Right renal cortex interstitium (tissue), 3 donors: ENCODE results near the gene PRRT1B. TPM values are rescaled to one million over a fixed set of nuclear protein-coding genes. Genes with fewer than 3 reads are reported as not detected.
A peak's percentile ranks its signal among the peaks of the same experiment; 100 is the strongest.

Source experiments
- DNase-seq, 3 donors: peaks; one replicate each; pipeline ENCODE4 v3.0.0-alpha.2; 2013; ENCODE audit warnings: low read depth in 3 of 3, low spot score in 2 of 3
- polyA plus RNA-seq, 3 donors: library from polyadenylated mRNA; unstranded; fragments of 120-200 nt; gene quantifications; one replicate each; pipeline ENCODE4 v1.2.1, GENCODE V29; 2013; ENCODE audit not compliant: insufficient read length in 3 of 3

Gene PRRT1B
- polyA plus RNA-seq, 3 donors, result 0.25 to 1.0 (median 0.72) TPM

DNA sequence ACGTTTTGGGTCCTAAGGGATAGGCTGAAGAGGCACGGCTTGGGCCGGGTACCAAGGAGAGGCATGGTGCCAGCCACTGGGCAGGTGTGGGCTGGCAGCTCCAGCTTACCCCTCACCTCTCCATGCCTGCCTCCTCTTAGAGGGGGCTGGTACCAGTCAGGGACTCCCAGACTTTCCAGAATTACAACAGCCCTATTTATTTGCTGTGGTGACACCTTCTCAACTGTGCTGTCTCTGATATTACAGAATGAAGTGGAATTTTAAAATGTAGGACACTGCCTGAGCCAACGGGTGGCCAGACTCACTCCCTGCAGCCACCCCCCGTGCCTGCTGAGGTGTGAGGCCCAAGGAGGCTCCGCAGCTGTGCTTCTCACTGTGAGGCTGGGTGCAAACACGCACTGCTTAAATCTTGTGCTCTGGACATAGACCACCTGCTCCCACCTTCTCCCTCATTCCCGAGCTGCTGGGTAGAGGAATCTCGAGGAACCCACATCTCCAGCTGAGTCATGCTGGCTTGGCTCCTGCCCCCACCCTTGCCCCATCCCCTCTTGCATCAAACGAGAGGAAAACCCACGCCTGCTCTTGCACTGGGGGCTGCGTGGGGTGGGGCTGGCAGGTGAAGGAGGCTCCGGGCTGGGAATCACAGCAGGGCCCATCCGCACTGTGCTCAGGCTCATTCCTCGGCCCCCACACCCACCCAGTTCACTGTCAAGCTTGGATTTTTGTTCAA is 47.9 kb downstream of the PRRT1B start:
- no peak for DNase-seq

DNA sequence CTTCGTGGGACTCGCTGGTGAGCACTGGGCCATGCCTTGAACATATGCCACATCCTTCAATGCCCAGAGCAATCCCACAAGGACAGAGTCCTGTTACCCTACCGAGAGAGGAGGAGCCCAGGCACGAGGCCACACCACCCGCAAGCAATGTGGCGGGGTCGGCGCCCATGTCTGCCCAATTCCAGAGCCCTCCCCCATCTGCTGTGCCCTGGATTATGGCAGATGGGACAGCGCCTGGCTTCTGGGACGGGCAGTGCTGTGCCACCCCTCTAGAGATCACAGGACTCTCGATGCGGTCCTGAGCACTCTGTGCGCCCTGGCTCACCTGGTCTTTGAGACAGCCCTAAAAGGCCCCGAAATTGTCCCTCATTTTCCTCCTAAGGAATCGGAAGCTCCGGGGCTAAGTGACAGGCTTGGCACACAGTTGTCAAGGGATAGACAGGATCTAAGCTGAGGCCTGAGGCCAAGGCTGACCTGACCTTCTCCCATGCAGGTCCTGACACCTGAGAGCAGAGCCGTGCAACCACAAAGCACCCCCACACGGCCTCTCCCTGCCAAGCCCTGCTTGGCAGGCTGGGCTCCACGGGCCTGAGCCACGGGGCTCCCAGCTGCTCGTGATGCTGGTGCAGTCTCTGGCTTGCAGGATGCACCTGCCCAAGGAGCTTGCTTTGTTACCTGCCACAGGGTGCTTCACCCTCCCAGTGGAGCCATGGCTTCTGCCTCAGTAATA is 48.8 kb downstream of the PRRT1B start:
- no peak for DNase-seq

- no peak for DNase-seq
These were observed 49.8 kb downstream of the PRRT1B start for GRCh38 chr9:131594906-131595665.

DNA sequence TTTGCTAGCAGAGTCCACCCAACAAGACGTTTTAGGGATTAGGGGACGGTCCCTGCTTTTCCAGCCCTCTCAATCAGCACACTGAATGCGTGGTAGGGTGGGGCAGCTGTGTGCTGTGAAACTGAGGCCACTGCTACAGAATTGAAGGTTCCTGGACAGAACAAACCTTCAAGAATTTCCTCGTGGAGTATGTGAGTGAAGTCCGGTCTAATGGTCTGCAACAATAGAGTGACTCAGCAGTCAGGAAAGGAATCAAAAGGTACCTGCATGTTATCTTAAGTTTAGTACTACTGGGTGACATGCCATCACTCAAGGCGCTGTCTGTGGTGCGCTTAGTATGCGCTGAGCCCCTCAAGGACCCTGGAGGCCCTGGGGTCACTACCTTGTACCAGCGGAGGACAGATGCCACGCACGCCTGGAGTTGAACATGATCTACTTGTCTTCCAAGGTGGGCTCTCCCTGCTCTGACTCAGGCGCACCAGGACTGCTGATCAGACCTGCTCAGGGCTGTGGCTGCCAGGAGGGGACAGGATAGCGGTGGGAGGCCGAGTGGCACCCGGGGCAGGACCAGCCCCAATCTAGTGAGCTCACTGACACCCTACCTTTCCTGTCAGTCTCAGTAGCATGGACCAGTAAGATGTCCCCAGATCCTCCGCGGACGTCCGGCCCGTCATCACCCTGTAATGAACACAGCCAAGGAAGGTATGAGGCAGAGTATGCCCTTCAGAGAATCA is 50.5 kb downstream of the PRRT1B start:
- DNase-seq, result no peak

DNA sequence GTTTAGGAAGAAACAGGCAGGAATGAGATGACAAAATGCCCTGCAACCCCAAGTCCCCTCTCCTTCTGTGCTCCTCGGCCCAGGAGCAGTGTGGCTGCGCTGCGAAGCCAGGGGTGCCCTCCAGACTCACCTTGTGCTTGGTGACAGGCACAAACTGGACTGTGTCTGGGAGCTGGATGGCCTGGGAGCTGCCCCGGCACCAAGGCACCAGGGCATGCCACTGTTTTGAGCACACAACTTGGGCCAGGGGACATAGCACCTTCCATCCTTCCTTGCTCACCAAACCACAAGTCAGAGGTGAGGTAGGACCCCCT is 51.1 kb downstream of the PRRT1B start:
- DNase-seq, result no peak

- DNase-seq, result no peak
These were observed 51.9 kb downstream of the PRRT1B start for GRCh38 chr9:131597246-131597645.

DNA sequence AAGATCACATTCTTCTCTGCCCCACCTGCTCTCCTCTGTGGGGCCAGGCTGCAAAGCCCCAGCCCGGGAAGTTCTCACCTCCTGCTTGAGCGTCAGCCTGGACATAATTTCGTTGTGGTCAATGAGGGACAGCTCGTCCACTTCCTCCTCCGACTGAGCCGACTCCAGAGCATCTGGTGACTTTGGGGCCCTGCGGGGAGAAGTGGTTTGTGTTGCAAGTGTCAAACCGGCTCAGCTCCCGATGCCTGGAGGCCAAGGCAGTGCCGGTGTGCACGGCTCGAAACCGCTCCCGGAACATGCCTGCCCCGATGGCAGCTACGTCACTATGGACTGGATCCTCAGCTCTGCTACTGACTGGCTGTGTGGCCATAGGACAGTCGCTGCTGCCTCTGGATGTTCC is 52.8 kb downstream of the PRRT1B start:
- DNase-seq, result no peak

DNA sequence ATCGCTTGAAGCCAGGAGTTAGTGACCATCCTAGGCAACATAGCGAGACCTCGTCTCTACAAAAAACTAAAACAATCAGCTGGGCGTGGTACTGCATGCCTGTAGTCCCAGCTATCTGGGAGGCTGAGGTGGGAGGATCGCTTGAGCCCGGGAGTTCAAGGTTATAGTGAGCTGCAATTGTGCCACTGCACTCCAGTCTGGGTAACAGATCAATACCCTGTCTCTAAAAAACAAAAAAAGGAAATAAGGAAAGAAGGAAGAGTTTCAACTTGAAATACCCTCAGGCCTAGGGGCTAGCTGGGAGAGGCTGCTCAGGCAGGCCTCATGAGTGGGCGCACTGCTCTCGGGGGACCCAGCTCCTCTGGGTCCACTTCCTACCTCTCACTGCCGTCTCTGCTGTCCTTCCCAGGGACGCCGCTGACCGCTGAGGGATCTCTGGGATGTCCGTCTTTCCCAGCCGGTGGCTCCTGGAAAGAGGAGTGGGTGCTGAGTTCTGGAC is 56.4 kb downstream of the PRRT1B start:
- no peak for DNase-seq

- DNase-seq, result no peak
These were observed 57.9 kb downstream of the PRRT1B start for GRCh38 chr9:131603199-131603598.

DNA sequence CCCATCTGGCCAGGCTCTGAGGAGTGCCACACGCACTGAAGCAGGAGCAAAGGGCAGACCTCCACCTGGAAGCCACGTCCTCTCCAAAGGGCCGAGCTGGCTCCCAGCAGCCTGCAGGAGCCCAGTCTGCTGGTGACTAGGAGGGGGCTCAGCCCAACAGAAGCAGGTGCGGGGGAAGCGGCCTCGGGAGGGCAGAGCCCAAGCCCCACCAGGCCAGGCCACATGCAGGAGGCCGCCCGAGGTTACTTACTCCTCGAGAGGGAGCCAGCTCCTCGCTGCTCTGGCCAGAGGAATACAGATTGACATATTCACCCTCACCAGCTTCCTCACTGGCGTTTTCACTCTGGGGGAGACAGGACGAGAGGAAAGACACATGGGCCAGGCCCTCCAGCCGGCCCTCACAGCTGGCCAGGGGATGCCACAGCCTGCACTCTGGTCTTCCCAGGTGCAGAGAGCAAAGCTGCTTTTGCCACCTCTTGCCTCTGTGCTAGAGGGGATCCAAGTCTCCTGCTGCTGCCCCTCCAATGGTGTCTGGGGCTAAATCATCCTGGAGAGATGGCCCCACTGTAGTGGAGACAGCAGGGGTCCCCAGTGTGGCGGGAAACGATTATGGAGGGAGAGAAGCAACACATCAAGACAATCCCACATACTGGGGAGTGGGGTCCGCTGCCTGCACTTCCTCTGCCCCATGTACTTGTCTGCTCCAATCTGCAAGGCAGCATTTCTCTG is 58.6 kb downstream of the PRRT1B start:
- no peak for DNase-seq

GRCh38 chr9:131605770-131606590 is 60.7 kb downstream of the PRRT1B start:
- no peak for DNase-seq

DNA sequence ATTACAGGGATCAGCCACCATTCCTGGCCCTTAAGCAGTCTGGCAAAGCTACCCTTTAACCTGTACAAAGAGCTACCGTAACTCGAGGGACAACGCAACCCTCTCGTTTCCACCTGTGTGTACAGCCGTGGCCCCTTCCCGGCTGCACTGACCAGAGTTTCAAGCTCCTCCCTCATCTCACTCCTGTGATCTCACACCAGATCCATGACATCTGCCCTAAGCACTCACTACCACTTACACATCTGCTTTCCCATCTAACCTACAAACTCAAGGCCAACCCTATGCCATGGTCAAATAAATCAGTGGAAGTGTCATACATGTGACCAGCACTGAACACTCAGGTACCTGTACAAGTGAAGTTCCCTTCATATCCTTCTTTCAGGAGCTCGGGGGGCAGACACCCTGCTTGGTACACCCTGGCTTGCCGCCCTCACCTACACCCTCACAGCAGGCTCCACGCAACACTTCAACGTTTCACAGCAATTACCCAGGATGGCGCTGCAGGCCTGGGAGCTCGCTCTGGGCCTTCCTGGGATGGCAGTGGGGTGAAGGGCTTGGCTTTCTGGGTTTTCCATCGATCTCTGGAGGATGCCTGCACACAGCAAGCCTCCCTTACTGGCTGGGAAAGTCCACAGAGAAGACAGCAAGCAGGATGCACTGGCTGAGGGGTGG is 61.7 kb downstream of the PRRT1B start:
- no peak for DNase-seq

DNA sequence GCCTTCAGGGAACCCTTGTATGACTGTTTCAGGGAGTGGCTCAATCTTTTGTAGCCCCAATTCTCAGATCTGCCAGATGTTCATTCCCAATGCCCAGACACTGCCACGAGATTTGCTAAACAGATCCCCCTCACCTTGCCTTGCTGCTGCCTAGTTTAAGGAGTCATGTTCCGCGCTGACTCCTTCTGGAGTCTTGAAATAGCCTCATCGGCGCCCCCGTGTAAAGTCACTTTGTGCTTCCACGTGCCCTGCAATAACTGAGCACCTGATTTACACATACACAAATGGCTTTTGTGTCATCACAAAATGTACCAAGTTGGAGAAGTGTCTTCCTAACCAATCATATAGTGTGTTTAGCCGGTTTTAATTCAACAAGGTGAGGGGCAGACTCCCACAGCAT is 62.3 kb downstream of the PRRT1B start:
- DNase-seq, result no peak

DNA sequence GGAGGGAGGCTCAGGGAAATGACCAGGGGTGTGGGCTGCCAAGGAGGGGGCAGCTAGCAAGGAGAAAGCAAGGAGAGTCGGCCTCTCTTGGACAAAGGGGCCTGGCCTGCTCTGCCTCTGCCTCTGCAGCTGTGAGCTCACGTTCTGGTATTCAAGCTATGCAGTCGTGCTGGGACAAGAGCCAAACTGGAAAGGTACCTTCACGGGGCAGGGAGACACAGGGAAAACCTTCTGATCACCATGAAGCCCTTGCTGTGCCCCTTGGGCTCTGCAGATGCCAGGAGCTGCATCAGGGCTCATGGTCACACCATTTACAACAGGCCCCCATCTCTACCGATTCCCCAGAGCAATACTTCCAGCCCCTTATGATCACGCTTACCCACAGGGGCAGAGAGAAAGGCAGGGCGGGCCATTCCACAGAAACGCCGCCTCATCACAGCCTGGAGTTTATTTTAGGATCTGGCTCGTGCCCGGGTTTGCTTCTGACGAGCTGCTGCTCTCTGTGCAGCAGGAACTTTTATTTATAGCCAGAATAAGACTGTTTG is 63.2 kb downstream of the PRRT1B start:
- DNase-seq, result peak in 2 of 3 donors; percentile 36 to 56
